Stimulated activated CD8-positive, alpha-beta memory T cell treated with anti-CD3 and anti-CD28 coated beads, Interleukin-15, amount 100 ng/mL, for 1 hour (primary cell): ENCODE results near the gene SLC13A3.

Experiments used
- DNase-seq: peaks from one replicate; pipeline ENCODE4 v3.0.0-alpha.2; 2020; ENCODE audit warnings: low read depth

SLC13A3 gene

GRCh38 chr20:46575937-46576461, 75.3 kb downstream of the SLC13A3 start:
- no peak for DNase-seq

GRCh38 chr20:46575394-46575793, 75.9 kb downstream of the SLC13A3 start:
- no peak for DNase-seq

GRCh38 chr20:46573788-46574584, 77.3 kb downstream of the SLC13A3 start:
- DNase-seq, result no peak

GRCh38 chr20:46573234-46573633, 78.0 kb downstream of the SLC13A3 start:
- DNase-seq, result no peak

DNA sequence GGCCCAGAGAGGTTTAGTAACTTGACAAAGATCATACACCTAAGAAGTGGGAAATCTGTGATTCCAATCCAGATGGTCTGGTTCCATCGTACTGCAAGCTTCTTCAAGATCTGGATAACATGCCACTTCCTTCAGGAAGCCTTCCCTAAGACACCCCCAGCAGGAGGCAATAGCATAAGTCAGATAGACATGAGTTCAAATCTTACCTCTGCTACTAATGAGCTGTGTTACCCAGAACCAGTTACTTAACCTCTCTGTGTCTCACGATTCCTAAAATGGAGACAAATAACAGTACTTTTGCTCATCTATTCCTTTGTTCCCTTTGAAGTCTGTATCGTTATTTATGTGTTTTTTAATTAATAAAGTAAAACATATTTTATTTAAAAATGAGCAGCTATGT, 78.5 kb downstream of the SLC13A3 start:
- DNase-seq, result no peak

DNA sequence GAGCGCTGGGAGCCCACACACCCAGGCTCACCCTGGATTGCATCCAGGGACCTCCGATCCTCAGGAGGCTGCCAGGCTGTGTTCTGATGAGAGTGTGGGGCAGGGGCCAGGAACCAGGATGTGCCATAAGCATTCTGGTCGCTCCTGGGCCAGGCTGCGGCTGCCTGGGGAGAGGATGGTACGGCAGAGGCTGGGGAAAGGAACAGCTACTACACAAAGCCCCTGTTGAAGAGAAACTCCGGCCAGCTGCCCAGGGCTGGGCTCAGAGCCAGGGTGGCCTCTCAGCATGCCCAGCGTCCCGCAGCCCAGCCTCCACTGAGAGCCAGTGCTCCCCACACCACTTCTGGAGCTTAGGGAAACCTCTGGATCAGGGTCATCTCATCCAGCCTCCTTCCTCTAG, 79.1 kb downstream of the SLC13A3 start:
- DNase-seq, result no peak

GRCh38 chr20:46571418-46571817, 79.8 kb downstream of the SLC13A3 start:
- DNase-seq, result no peak

- no peak for DNase-seq
Measured at GRCh38 chr20:46570956-46571355, 80.3 kb downstream of the SLC13A3 start.

DNA sequence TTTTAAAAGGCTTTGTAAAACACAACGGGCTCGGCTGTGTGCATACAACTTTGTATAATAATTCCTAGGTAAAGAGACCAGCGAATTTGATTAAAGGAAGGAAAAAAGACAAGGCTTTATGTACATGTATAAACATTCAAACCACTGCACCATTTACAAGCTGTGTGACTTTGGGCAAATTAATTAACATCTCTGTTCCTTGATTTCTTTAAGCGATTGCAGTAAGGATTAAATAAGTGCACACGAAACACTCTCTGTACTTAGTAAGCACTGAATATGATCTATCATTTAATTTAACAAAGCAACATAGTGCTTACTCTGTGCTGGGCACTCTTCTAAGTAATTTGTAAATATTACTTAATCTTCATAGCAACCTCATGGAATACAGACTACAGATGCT, 81.3 kb downstream of the SLC13A3 start:
- no peak for DNase-seq

DNA sequence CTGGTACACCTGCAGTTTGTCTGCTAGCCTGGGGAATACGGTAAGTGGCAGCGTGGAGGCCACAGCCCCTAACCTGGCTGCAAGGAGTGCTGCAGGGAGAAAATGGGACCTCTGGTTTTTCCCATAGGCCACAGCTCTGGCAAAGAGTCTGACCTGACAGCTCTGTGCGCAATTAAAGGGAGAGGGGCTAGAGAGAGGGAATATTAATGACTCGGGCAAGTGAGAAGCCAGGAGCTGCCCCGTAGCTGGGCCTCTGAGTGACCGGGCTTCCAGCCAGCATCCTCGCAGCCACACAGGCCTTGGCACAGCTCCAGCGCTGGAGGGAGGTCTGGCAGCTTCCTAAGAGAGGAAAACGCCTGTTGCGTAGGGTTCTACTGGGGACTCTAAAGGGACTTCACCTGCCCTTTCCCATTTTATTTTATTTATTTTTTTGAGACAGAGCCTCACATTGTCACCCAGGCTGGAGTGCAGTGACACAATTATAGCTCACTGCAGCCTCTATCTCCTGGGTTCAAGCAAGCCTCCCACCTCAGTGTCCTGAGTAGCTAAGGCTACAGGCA, 82.6 kb downstream of the SLC13A3 start:
- DNase-seq, result no peak

GRCh38 chr20:46566125-46566524, 85.1 kb downstream of the SLC13A3 start:
- DNase-seq, result no peak

GRCh38 chr20:46564241-46564957, 86.9 kb downstream of the SLC13A3 start:
- DNase-seq, result no peak

GRCh38 chr20:46563860-46564221, 87.4 kb downstream of the SLC13A3 start:
- DNase-seq, result no peak

GRCh38 chr20:46563170-46563859, 87.9 kb downstream of the SLC13A3 start:
- no peak for DNase-seq

DNA sequence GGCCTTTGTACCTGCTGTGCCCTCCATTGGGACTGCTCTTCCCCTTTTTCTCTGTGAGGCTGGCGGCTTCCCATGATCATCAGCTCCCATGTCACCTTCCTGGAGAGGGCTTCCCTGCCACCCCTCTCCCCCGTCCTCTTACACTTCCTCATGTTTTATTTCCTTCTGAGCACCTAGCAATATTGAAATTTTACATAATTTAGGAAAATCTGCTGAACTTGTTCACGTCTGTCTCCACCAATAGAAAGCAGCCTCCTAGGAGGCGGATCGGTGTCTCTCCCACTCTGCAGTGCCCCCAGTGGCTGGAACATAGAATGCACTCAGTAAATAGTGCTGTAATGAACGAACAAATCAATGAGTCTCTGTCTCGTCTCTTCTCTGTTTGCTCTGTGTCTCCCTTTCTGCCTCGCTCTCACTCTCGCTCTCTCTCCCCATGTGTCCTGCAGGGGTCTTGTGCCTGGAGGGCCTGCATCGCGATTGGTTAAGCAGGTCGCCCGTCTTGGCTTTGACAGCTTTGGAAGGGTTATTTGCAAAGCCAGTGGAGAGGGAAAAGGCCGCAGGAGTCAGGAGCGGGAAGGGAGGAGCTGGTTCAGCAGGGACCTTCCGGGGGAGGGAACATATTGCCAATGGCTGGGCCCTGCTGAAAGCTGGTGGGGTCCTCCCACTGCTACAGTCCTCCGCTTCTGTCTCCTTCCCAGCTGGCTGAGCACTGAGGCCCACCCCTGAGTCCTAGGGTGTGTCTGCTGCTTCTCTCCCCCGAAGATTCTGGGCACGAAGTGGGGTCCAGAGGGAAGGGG, 88.7 kb downstream of the SLC13A3 start:
- DNase-seq, result peak; percentile 41

- no peak for DNase-seq
Measured at GRCh38 chr20:46562009-46562372, 89.3 kb downstream of the SLC13A3 start.

DNA sequence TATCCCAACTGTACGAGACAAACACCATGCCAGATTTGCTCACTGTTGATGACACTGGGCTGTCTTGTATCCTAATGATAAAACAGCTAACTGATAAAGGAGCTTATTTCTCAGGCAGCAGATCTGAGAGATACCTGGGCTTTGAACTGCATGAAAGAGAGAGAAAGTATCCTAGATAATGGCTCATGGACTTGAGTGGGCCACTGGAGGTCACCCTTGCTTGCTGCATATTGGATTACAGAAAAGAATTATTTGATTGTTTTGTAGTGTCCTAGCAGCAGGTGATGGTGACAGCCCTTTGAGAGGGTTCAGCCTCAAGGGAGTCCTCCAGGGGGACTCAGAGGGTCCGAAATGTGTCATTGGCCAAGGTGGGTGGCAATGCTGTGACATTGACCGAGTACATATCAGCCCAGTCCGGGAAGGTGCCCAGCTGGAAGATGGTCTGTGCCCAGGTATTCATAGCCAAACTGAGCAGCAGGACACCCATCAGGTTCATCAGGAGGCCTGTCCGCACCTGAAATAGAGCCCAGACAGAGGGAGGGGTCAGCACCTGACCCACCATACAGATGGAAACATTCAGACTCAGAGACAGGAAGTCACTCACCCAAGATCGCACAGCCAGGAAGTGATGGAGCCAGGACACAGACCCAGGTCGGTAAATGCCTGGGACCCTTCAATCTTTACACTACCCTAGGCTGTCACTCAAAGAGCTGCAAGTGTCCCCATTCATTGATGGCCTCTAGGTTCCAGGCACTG, 91.4 kb downstream of the SLC13A3 start:
- no peak for DNase-seq

- DNase-seq, result no peak
Measured at GRCh38 chr20:46559001-46559400, 92.3 kb downstream of the SLC13A3 start.

GRCh38 chr20:46558511-46558959, 92.7 kb downstream of the SLC13A3 start:
- DNase-seq, result no peak

GRCh38 chr20:46557231-46557956, 93.9 kb downstream of the SLC13A3 start:
- no peak for DNase-seq
